Ishikawa (cell line): ENCODE data around the gene KDM2A.

ENCODE experiments used
- CEBPB ChIP-seq: IDR thresholded peaks from 2 replicates; pipeline ENCODE4 v1.6.1; 2012
- EP300 ChIP-seq: IDR thresholded peaks from 2 replicates; pipeline ENCODE4 v1.6.1; 2012; ENCODE audit warnings: borderline replicate concordance
- MAX ChIP-seq: IDR thresholded peaks from 2 replicates; pipeline ENCODE4 v1.6.1; 2012
- RAD21 ChIP-seq: IDR thresholded peaks from 2 replicates; pipeline ENCODE4 v1.6.1; 2012; ENCODE audit warnings: low read depth
- REST ChIP-seq: IDR thresholded peaks from 2 replicates; pipeline ENCODE4 v1.6.1; 2012; ENCODE audit warnings: low read depth, mild to moderate bottlenecking
- TCF12 ChIP-seq: IDR thresholded peaks from 2 replicates; pipeline ENCODE4 v1.6.1; 2012; ENCODE audit warnings: low read depth

- no peak for TF ChIP-seq EP300
- TF ChIP-seq REST, result no peak
- no peak for TF ChIP-seq MAX
- TF ChIP-seq TCF12, result no peak
- TF ChIP-seq CEBPB, result no peak
- no peak for TF ChIP-seq RAD21
Measured at GRCh38 chr11:67158221-67158620, 39.2 kb downstream of the KDM2A start.
